A673 (cell line): ENCODE results near the gene CDK19. TPM values are rescaled to one million over a fixed set of nuclear protein-coding genes. Genes with fewer than 3 reads are reported as not detected.

Source experiments
- BruUV-seq: library from RNA; stranded (reverse); fragments of 400-500 nt; replicated peaks from 2 replicates; lab custom pipeline; 2021; lab: Mats Ljungman, UMichigan
- CTCF ChIA-PET: fragments of 300-600 bp; sonication (Branson Sonifier 250); formaldehyde crosslinking; loops from one replicate; lab custom pipeline; 2022; ENCODE audit warnings: antibody characterized with exemption; lab: Charles Lee
- POLR2A ChIA-PET: fragments of 300-600 bp; sonication (Branson Sonifier 250); formaldehyde crosslinking; loops from one replicate; lab custom pipeline; 2022; ENCODE audit warnings: antibody characterized with exemption; ENCODE audit not compliant: low non-redundant PET; lab: Charles Lee
- DNase-seq: peaks from one replicate; pipeline ENCODE4 v3.0.0-alpha.2; 2015; ENCODE audit warnings: low spot score
- H3K27ac ChIP-seq: fragments of 200-600 bp; sonication (generic); 2 replicates; pipeline ENCODE4 v1.5.1; 2016; ENCODE audit warnings: mixed run types, low read depth, mild to moderate bottlenecking, mixed read lengths, antibody characterized with exemption, low read length; ENCODE audit not compliant: poor library complexity, severe bottlenecking
- H3K27me3 ChIP-seq: fragments of 200-600 bp; sonication (generic); replicated peaks from 2 replicates; pipeline ENCODE4 v1.6.1; 2017; ENCODE audit warnings: mixed run types, low read depth, mild to moderate bottlenecking, mixed read lengths, antibody characterized with exemption, low read length; ENCODE audit not compliant: insufficient read depth, poor library complexity
- H3K36me3 ChIP-seq: fragments of 200-600 bp; sonication (generic); 2 replicates; pipeline ENCODE4 v1.6.1; 2016; ENCODE audit warnings: mixed run types, mild to moderate bottlenecking, mixed read lengths, antibody characterized with exemption, low read length; ENCODE audit not compliant: insufficient read depth, poor library complexity, severe bottlenecking
- H3K4me1 ChIP-seq: fragments of 200-600 bp; sonication (generic); 2 replicates; pipeline ENCODE4 v1.6.1; 2017; ENCODE audit warnings: mixed run types, mild to moderate bottlenecking, mixed read lengths, antibody characterized with exemption, low read length; ENCODE audit not compliant: insufficient read depth, poor library complexity, severe bottlenecking
- H3K4me3 ChIP-seq: fragments of 200-600 bp; sonication (generic); 2 replicates; pipeline ENCODE4 v1.5.1; 2016; ENCODE audit warnings: low read depth, mixed run types, mild to moderate bottlenecking, mixed read lengths, low read length; ENCODE audit not compliant: poor library complexity, severe bottlenecking
- H3K9me3 ChIP-seq: fragments of 200-600 bp; sonication (generic); 2 replicates; pipeline ENCODE4 v1.6.1; 2016; ENCODE audit warnings: mixed run types, low read depth, mild to moderate bottlenecking, mixed read lengths, antibody characterized with exemption, low read length; ENCODE audit not compliant: poor library complexity, severe bottlenecking
- EZH2 ChIP-seq: fragments of 200-600 bp; sonication (generic); IDR thresholded peaks from 2 replicates; pipeline ENCODE4 v1.6.1; 2017; ENCODE audit warnings: borderline replicate concordance, low read depth, mild to moderate bottlenecking, mixed read lengths, antibody characterized with exemption, low read length; ENCODE audit not compliant: poor library complexity, severe bottlenecking
- intact Hi-C: fragments of 100-400 bp; cut with micrococcal nuclease; formaldehyde crosslinking; loops from one replicate; pipeline ENCODE4 v1.10.0; 2022; ENCODE audit not compliant: unreplicated experiment
- total RNA-seq: library from RNA; stranded (reverse); gene quantifications from 2 replicates; pipeline ENCODE4 v1.2.3, GENCODE V29; 2021
- TF ChIP-seq, protein P1 (sequence below): fragments of 300-800, 200-600 bp; sonication (generic); conservative IDR thresholded peaks from 2 replicates; pipeline ENCODE4 v1.5.1; 2017; ENCODE audit warnings: low read depth, mild to moderate bottlenecking, antibody characterized with exemption, low read length, moderate library complexity, mixed read lengths

Gene CDK19
- total RNA-seq, 1 experiment from 2014 or later: 23.7 TPM

DNA sequence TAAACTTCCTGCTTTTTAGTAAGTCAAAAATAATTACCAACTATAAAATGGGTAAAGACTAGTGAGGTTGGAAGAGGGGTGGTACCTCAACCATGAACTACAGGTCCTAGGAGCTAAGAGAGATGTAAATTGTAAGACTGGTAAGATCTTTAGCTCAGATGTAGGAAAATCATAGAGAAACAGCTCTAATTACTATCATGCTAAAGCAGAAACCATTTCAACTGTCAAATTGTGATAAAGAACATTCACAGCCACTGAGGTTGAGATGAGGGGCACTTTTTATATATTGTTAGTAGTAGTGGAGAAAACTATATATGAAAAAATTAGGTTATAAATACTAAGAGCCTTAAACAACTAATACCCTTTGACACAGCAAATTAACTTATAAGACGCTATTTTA is 20.0 kb downstream of the CDK19 start:
- BruUV-seq: no TSS peak
- TF ChIP-seq, protein P1, sequence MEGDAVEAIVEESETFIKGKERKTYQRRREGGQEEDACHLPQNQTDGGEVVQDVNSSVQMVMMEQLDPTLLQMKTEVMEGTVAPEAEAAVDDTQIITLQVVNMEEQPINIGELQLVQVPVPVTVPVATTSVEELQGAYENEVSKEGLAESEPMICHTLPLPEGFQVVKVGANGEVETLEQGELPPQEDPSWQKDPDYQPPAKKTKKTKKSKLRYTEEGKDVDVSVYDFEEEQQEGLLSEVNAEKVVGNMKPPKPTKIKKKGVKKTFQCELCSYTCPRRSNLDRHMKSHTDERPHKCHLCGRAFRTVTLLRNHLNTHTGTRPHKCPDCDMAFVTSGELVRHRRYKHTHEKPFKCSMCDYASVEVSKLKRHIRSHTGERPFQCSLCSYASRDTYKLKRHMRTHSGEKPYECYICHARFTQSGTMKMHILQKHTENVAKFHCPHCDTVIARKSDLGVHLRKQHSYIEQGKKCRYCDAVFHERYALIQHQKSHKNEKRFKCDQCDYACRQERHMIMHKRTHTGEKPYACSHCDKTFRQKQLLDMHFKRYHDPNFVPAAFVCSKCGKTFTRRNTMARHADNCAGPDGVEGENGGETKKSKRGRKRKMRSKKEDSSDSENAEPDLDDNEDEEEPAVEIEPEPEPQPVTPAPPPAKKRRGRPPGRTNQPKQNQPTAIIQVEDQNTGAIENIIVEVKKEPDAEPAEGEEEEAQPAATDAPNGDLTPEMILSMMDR: no peak
- no peak for TF ChIP-seq EZH2
- ChIA-PET POLR2A (no interaction called here), CTCF (no interaction called here)
- Histone ChIP-seq H3K27ac (no peak overlapping the region), H3K27me3 (no peaks in the 10 kb centered on the region), H3K36me3 (no peaks in the 10 kb centered on the region), H3K9me3 (no peaks in the 10 kb centered on the region), H3K4me1 (no peaks in the 10 kb centered on the region), H3K4me3 (no peak overlapping the region)
- no peak for DNase-seq
- intact Hi-C loops: no loop called here

DNA sequence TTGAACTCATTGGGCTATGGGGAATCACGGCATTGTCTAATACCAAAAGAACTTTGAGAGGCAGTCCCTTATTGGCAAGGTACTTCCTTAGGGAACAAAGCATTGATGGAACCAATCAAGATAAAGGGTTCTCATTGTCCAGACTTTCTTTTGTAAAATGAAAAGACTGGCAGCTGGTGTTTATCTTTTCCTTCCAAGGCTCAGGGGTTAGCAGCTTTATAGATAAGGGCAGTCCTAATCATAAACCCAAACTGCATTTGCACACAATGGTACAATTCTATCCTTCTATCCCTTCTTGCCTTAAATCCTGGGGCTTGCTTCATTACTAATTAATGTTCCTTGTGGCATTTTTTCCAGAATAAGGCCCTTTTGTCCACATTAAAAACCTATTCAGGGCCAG is 28.6 kb downstream of the CDK19 start:
- no peak overlapping the region for H3K27ac ChIP-seq
- H3K4me1 ChIP-seq: no peaks in the 10 kb centered on the region
- CTCF ChIA-PET: no interaction called here
- H3K9me3 ChIP-seq: peaks cover 6% of the 10 kb centered on the region
- BruUV-seq: no TSS peak
- H3K4me3 ChIP-seq: no peak overlapping the region
- no peaks in the 10 kb centered on the region for H3K36me3 ChIP-seq
- H3K27me3 ChIP-seq: no peaks in the 10 kb centered on the region
- TF ChIP-seq, protein P1: no peak
- TF ChIP-seq EZH2: no peak
- intact Hi-C loops: no loop called here
- no peak for DNase-seq
- POLR2A ChIA-PET: no interaction called here

DNA sequence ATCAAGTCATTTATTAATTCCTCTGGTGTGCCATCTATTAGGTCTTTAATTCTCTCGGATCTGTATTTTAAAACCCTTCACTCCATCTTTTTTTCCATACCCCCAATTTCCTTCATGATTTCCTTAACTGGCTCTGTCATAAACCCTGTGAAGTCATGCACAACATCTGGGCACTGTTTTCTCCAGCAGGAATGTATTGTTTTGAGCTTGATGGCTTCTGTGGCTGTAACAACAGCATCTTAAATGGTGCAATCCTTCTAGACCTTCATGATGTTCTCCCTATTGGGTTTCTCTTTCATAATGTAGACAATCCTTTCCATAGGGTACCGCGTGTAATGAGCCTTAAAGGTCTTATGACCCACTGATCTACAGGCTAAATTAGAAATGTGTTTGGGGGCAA is 29.0 kb downstream of the CDK19 start:
- TF ChIP-seq, protein P1: no peak
- TF ChIP-seq EZH2: no peak
- intact Hi-C loops: no loop called here
- Histone ChIP-seq H3K27me3 (no peaks in the 10 kb centered on the region), H3K27ac (no peak overlapping the region), H3K4me1 (no peaks in the 10 kb centered on the region), H3K36me3 (no peaks in the 10 kb centered on the region), H3K4me3 (no peak overlapping the region), H3K9me3 (peaks cover 6% of the 10 kb centered on the region)
- POLR2A ChIA-PET: no interaction called here
- DNase-seq: no peak
- CTCF ChIA-PET: no interaction called here
- no TSS peak for BruUV-seq
